ENCODE measurements around the gene PFDN1. TPM values are rescaled to one million over a fixed set of nuclear protein-coding genes. Genes with fewer than 3 reads are reported as not detected.
A peak's percentile ranks its signal among the peaks of the same experiment; 100 is the strongest.

PFDN1 gene
- total and polyA plus RNA-seq, 2 experiments from 2014 or later, result 119 to 256 TPM

DNA sequence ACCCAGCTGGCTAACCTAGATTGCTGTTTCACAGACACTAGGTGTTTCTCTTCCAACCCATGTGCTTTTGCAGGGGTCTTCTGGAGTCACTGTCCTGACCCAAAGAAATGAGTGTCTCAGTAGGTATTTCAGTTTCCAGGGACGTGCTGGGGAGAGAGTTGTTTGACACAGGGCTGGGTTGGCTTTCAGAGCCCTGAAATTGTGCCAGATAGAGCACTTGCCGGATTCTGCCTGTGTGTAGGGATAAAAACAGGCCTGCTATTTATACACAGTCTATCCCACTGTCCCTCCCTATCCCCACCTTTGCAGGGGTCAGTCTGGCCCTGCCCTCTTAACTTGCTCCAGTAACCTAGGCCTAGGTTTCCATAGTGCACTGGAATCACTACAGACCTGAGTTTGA is 44.5 kb upstream of the PFDN1 start:
- Histone ChIP-seq H2AFZ (peak overlapping the region; percentile 93; the same call in 1 of the 2 replicates), H3K4me2 (peak overlapping the region; percentile 97; the same call in 1 of the 2 replicates), H3K9me2 (ENCODE audit: insufficient read depth) (no peaks in the 10 kb centered on the region), H3K36me3 (ENCODE audit: insufficient read depth) (no peaks in the 10 kb centered on the region), H3K79me2 (replicated peaks; ENCODE audit: insufficient read depth) (no peaks in the 10 kb centered on the region), H3K4me1 (ENCODE audit: insufficient read depth) (peaks cover 14% of the 10 kb centered on the region), H3K27me3 (ENCODE audit: insufficient read depth) (peaks cover 15% of the 10 kb centered on the region), H3F3A (replicated peaks; ENCODE audit: low read depth) (peaks cover 7% of the 10 kb centered on the region; the same call in 1 of the 2 replicates), H3K27ac (ENCODE audit: low read depth) (no peak overlapping the region), H3K4me3 (peak overlapping the region; percentile 76; the same call in 1 of the 2 replicates), H4K20me1 (replicated peaks; ENCODE audit: insufficient read depth) (no peaks in the 10 kb centered on the region; the same call in 1 of the 2 replicates)
- Mint-ChIP-seq H3K27ac (no peak overlapping the region), H3K4me3 (peak overlapping the region; percentile 74), H3K27me3 (ENCODE audit: insufficient read depth, low read depth, poor library complexity) (peaks cover 14% of the 10 kb centered on the region), H3K36me3 (ENCODE audit: low read depth) (peaks cover 3% of the 10 kb centered on the region; the same call in 1 of the 3 replicates), H3K4me1 (peaks cover 20% of the 10 kb centered on the region), H3K9me3 (no peaks in the 10 kb centered on the region)
- no peak for ATAC-seq
- TF ChIP-seq EZH2 (IDR thresholded peaks at IDR 0.05; ENCODE audit: low read depth, unreplicated experiment), result no peak
- TF ChIP-seq ZNF331 (CRISPR knock-in tag; IDR thresholded peaks at IDR 0.05; ENCODE audit: low read depth), result no peak
- TF ChIP-seq POLR2AphosphoS5 (IDR thresholded peaks at IDR 0.05; ENCODE audit: low read depth), result no peak
- TF ChIP-seq STAT1 (IDR thresholded peaks at IDR 0.05; ENCODE audit: unreplicated experiment), result no peak
- TF ChIP-seq, protein P1, sequence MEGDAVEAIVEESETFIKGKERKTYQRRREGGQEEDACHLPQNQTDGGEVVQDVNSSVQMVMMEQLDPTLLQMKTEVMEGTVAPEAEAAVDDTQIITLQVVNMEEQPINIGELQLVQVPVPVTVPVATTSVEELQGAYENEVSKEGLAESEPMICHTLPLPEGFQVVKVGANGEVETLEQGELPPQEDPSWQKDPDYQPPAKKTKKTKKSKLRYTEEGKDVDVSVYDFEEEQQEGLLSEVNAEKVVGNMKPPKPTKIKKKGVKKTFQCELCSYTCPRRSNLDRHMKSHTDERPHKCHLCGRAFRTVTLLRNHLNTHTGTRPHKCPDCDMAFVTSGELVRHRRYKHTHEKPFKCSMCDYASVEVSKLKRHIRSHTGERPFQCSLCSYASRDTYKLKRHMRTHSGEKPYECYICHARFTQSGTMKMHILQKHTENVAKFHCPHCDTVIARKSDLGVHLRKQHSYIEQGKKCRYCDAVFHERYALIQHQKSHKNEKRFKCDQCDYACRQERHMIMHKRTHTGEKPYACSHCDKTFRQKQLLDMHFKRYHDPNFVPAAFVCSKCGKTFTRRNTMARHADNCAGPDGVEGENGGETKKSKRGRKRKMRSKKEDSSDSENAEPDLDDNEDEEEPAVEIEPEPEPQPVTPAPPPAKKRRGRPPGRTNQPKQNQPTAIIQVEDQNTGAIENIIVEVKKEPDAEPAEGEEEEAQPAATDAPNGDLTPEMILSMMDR (conservative IDR thresholded peaks at IDR 0.05; ENCODE audit: low read depth in 2 of 2), result no peak
- no peak for TF ChIP-seq EZH2phosphoT487 (IDR thresholded peaks at IDR 0.05; ENCODE audit: unreplicated experiment)
- TF ChIP-seq, protein P2, sequence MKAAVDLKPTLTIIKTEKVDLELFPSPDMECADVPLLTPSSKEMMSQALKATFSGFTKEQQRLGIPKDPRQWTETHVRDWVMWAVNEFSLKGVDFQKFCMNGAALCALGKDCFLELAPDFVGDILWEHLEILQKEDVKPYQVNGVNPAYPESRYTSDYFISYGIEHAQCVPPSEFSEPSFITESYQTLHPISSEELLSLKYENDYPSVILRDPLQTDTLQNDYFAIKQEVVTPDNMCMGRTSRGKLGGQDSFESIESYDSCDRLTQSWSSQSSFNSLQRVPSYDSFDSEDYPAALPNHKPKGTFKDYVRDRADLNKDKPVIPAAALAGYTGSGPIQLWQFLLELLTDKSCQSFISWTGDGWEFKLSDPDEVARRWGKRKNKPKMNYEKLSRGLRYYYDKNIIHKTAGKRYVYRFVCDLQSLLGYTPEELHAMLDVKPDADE (IDR thresholded peaks at IDR 0.05), result no peak
- no peak for TF ChIP-seq CREB1 (CRISPR knock-in tag; IDR thresholded peaks at IDR 0.05; ENCODE audit: low read depth)
- TF ChIP-seq, protein P3, sequence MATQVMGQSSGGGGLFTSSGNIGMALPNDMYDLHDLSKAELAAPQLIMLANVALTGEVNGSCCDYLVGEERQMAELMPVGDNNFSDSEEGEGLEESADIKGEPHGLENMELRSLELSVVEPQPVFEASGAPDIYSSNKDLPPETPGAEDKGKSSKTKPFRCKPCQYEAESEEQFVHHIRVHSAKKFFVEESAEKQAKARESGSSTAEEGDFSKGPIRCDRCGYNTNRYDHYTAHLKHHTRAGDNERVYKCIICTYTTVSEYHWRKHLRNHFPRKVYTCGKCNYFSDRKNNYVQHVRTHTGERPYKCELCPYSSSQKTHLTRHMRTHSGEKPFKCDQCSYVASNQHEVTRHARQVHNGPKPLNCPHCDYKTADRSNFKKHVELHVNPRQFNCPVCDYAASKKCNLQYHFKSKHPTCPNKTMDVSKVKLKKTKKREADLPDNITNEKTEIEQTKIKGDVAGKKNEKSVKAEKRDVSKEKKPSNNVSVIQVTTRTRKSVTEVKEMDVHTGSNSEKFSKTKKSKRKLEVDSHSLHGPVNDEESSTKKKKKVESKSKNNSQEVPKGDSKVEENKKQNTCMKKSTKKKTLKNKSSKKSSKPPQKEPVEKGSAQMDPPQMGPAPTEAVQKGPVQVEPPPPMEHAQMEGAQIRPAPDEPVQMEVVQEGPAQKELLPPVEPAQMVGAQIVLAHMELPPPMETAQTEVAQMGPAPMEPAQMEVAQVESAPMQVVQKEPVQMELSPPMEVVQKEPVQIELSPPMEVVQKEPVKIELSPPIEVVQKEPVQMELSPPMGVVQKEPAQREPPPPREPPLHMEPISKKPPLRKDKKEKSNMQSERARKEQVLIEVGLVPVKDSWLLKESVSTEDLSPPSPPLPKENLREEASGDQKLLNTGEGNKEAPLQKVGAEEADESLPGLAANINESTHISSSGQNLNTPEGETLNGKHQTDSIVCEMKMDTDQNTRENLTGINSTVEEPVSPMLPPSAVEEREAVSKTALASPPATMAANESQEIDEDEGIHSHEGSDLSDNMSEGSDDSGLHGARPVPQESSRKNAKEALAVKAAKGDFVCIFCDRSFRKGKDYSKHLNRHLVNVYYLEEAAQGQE (IDR thresholded peaks at IDR 0.05; ENCODE audit: unreplicated experiment), result no peak
- TF ChIP-seq, protein P4, sequence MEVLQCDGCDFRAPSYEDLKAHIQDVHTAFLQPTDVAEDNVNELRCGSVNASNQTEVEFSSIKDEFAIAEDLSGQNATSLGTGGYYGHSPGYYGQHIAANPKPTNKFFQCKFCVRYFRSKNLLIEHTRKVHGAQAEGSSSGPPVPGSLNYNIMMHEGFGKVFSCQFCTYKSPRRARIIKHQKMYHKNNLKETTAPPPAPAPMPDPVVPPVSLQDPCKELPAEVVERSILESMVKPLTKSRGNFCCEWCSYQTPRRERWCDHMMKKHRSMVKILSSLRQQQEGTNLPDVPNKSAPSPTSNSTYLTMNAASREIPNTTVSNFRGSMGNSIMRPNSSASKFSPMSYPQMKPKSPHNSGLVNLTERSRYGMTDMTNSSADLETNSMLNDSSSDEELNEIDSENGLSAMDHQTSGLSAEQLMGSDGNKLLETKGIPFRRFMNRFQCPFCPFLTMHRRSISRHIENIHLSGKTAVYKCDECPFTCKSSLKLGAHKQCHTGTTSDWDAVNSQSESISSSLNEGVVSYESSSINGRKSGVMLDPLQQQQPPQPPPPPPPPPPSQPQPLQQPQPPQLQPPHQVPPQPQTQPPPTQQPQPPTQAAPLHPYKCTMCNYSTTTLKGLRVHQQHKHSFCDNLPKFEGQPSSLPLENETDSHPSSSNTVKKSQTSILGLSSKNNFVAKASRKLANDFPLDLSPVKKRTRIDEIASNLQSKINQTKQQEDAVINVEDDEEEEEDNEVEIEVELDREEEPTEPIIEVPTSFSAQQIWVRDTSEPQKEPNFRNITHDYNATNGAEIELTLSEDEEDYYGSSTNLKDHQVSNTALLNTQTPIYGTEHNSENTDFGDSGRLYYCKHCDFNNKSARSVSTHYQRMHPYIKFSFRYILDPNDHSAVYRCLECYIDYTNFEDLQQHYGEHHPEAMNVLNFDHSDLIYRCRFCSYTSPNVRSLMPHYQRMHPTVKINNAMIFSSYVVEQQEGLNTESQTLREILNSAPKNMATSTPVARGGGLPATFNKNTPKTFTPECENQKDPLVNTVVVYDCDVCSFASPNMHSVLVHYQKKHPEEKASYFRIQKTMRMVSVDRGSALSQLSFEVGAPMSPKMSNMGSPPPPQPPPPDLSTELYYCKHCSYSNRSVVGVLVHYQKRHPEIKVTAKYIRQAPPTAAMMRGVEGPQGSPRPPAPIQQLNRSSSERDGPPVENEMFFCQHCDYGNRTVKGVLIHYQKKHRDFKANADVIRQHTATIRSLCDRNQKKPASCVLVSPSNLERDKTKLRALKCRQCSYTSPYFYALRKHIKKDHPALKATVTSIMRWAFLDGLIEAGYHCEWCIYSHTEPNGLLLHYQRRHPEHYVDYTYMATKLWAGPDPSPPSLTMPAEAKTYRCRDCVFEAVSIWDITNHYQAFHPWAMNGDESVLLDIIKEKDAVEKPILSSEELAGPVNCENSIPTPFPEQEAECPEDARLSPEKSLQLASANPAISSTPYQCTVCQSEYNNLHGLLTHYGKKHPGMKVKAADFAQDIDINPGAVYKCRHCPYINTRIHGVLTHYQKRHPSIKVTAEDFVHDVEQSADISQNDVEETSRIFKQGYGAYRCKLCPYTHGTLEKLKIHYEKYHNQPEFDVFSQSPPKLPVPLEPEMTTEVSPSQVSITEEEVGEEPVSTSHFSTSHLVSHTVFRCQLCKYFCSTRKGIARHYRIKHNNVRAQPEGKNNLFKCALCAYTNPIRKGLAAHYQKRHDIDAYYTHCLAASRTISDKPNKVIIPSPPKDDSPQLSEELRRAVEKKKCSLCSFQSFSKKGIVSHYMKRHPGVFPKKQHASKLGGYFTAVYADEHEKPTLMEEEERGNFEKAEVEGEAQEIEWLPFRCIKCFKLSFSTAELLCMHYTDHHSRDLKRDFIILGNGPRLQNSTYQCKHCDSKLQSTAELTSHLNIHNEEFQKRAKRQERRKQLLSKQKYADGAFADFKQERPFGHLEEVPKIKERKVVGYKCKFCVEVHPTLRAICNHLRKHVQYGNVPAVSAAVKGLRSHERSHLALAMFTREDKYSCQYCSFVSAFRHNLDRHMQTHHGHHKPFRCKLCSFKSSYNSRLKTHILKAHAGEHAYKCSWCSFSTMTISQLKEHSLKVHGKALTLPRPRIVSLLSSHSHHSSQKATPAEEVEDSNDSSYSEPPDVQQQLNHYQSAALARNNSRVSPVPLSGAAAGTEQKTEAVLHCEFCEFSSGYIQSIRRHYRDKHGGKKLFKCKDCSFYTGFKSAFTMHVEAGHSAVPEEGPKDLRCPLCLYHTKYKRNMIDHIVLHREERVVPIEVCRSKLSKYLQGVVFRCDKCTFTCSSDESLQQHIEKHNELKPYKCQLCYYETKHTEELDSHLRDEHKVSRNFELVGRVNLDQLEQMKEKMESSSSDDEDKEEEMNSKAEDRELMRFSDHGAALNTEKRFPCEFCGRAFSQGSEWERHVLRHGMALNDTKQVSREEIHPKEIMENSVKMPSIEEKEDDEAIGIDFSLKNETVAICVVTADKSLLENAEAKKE (CRISPR knock-in tag; IDR thresholded peaks at IDR 0.05), result no peak
- no peak for DNase-seq (ENCODE audit: low spot score)

All from GM23338 (cell line).